H1 (cell line): ENCODE results near the gene PDGFD.

ENCODE experiments used
- CEBPB ChIP-seq: IDR thresholded peaks from 2 replicates; pipeline ENCODE4 v1.6.1; 2012; ENCODE audit warnings: low read depth, low read length
- CREB1 ChIP-seq: IDR thresholded peaks from 2 replicates; pipeline ENCODE4 v1.6.1; 2012; ENCODE audit warnings: inconsistent platforms
- CTCF ChIP-seq, 3 experiments: IDR thresholded peaks; 1 replicate in 2 of 3; 2 replicates in 1 of 3; pipeline versions ENCODE4 v1.5.1 to v1.6.1; 2011; ENCODE audit warnings: low read length in 3 of 3, mild to moderate bottlenecking in 3 of 3, inconsistent platforms in 2 of 3, low read depth in 1 of 3, moderate library complexity in 1 of 3; ENCODE audit not compliant: insufficient read depth in 1 of 3; ENCODE audit errors: control extremely low read depth in 1 of 3
- EP300 ChIP-seq, 2 experiments: IDR thresholded peaks; 1 replicate in 1 of 2; 2 replicates in 1 of 2; pipeline ENCODE4 v1.6.1; 2011 to 2012; ENCODE audit warnings: low read depth in 2 of 2, low read length in 2 of 2, mild to moderate bottlenecking in 2 of 2, borderline replicate concordance in 1 of 2, inconsistent platforms in 1 of 2, moderate library complexity in 1 of 2
- JUN ChIP-seq: IDR thresholded peaks from 2 replicates; pipeline ENCODE4 v1.6.1; 2011; ENCODE audit warnings: low read depth, mild to moderate bottlenecking, improper control_type of control experiment, low read length
- NANOG ChIP-seq: IDR thresholded peaks from 2 replicates; pipeline ENCODE4 v1.6.1; 2011; ENCODE audit warnings: low read length, low read depth, mild to moderate bottlenecking, inconsistent platforms; ENCODE audit not compliant: insufficient read depth, poor library complexity, severe bottlenecking

DNA sequence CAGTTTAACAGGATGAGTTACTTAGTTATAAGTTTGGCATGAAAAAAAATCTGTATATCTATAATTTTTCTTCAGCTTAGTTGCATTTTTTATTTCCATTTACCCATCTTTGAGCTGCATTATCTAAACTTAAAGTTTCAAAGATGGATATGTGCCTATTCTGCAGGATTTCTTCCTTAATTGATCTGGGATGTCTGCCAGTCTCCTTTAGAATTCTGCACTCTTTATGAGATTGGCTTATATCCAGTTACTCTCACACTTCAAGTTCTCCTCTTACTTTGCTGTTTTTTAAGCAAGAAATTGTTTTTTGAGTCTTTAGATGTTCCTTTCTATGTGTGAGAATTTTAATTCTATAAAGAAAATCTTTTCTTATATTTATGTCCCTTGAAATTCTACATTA lies 5.1 kb upstream of the PDGFD start:
- no peak for TF ChIP-seq EP300 (IDR thresholded peaks at IDR 0.05; ENCODE audit: borderline replicate concordance in 1 of 2, low read depth in 2 of 2, low read length in 2 of 2)
- TF ChIP-seq CTCF (IDR thresholded peaks at IDR 0.05; ENCODE audit: control extremely low read depth in 1 of 3, insufficient read depth in 1 of 3, low read depth in 1 of 3, low read length in 3 of 3), result no peak
- TF ChIP-seq JUN, result no peak
- TF ChIP-seq CREB1, result no peak
- TF ChIP-seq CEBPB, result no peak
- TF ChIP-seq NANOG, result no peak
